ENCODE measurements around the gene ZNF564.
"Not testable (repeated sequence)": the region's sequence is repeated elsewhere in the genome, so short reads cannot be mapped to it uniquely, and the experiment has no call there.

Gene ZNF564

GRCh38 chr19:12551060-12551832, at the start of gene ZNF564:
ZNF564 (minus strand) TSS chr19:12551482; CDS start chr19:12551332, 150 bp downstream.
- DNase-seq = peak; percentile 94

GRCh38 chr19:12597594-12597993, 46.3 kb upstream of the ZNF564 start:
- no peak for DNase-seq

- no peak for DNase-seq
Measured at GRCh38 chr19:12596927-12597548, 45.8 kb upstream of the ZNF564 start.

GRCh38 chr19:12596485-12596884, 45.2 kb upstream of the ZNF564 start:
- DNase-seq = no peak

GRCh38 chr19:12581100-12581499, 29.8 kb upstream of the ZNF564 start:
- no peak for DNase-seq

GRCh38 chr19:12580180-12580694, 29.0 kb upstream of the ZNF564 start:
- DNase-seq = no peak

GRCh38 chr19:12578641-12579040, 27.4 kb upstream of the ZNF564 start:
- DNase-seq = no peak

GRCh38 chr19:12574036-12574435, 22.8 kb upstream of the ZNF564 start:
- DNase-seq = no peak

GRCh38 chr19:12567951-12568350, 16.7 kb upstream of the ZNF564 start:
- no peak for DNase-seq

- not testable (repeated sequence) for DNase-seq
Measured at GRCh38 chr19:12566380-12566779, 15.1 kb upstream of the ZNF564 start.

GRCh38 chr19:12564016-12564664, 12.9 kb upstream of the ZNF564 start:
- peak; percentile 79 for DNase-seq

- no peak for DNase-seq
Measured at GRCh38 chr19:12555456-12555930, 4.2 kb upstream of the ZNF564 start.

- DNase-seq = no peak
Measured at GRCh38 chr19:12546903-12547302, 4.4 kb downstream of the ZNF564 start.

GRCh38 chr19:12546068-12546467, 5.2 kb downstream of the ZNF564 start:
- DNase-seq = no peak

- DNase-seq = no peak
Measured at GRCh38 chr19:12545267-12545666, 6.0 kb downstream of the ZNF564 start.

- DNase-seq = no peak
Measured at GRCh38 chr19:12544401-12544876, 6.8 kb downstream of the ZNF564 start.

GRCh38 chr19:12543855-12544254, 7.4 kb downstream of the ZNF564 start:
- no peak for DNase-seq

- DNase-seq = no peak
Measured at GRCh38 chr19:12527034-12527836, 24.0 kb downstream of the ZNF564 start.

GRCh38 chr19:12526542-12526941, 24.7 kb downstream of the ZNF564 start:
- no peak for DNase-seq

- no peak for DNase-seq
Measured at GRCh38 chr19:12521996-12522395, 29.3 kb downstream of the ZNF564 start.

GRCh38 chr19:12513531-12514061, 37.7 kb downstream of the ZNF564 start:
- no peak for DNase-seq

- DNase-seq = no peak
Measured at GRCh38 chr19:12497032-12497431, 54.2 kb downstream of the ZNF564 start.

Measured in amniotic stem cell (primary cell).